Lower leg skin (tissue), 4 donors: ENCODE results near the gene GJD2. TPM values are rescaled to one million over a fixed set of nuclear protein-coding genes. Genes with fewer than 3 reads are reported as not detected.

Experiments used
- DNase-seq, 2 donors: peaks; one replicate each; pipeline ENCODE4 v3.0.0-alpha.2; 2019; ENCODE audit warnings: low spot score in 2 of 2
- H3K4me3 ChIP-seq: fragments of 200-600 bp; sonication (generic); 2 replicates; pipeline ENCODE4 v1.5.1; 2017; ENCODE audit warnings: mild to moderate bottlenecking, low read depth; ENCODE audit not compliant: poor library complexity, severe bottlenecking
- POLR2A ChIP-seq, 2 donors: fragments of 450-650 bp; IDR thresholded peaks; one replicate each; pipeline ENCODE4 v1.6.1; 2016 to 2017; ENCODE audit warnings: antibody characterized with exemption in 2 of 2, mild to moderate bottlenecking in 1 of 2, moderate library complexity in 1 of 2
- WGBS, 2 donors: methylation state at CpG; one replicate each; pipeline ENCODE4 v1.1.5; 2018; 5-methylcytosine and 5-hydroxymethylcytosine counted together
- intact Hi-C: fragments of 100-400 bp; cut with DNase I; formaldehyde crosslinking; loops from one replicate; pipeline ENCODE4 v1.15.0; 2023; ENCODE audit warnings: low total_unique reads
- total RNA-seq, 4 donors: library from RNA; depleted of rRNA; stranded (reverse); fragments of >200 nt; gene quantifications; one replicate each; pipeline ENCODE4 v1.1.0, GENCODE V29; 2016
- TF ChIP-seq, protein P1 (sequence below), 3 donors: fragments of 450-650 bp; IDR thresholded peaks; one replicate each; pipeline ENCODE4 v1.5.1; 2016; ENCODE audit warnings: antibody characterized with exemption in 3 of 3, mild to moderate bottlenecking in 3 of 3, moderate library complexity in 2 of 3

The GJD2 gene
- total RNA-seq, 4 donors from 2014 or later = not detected

DNA sequence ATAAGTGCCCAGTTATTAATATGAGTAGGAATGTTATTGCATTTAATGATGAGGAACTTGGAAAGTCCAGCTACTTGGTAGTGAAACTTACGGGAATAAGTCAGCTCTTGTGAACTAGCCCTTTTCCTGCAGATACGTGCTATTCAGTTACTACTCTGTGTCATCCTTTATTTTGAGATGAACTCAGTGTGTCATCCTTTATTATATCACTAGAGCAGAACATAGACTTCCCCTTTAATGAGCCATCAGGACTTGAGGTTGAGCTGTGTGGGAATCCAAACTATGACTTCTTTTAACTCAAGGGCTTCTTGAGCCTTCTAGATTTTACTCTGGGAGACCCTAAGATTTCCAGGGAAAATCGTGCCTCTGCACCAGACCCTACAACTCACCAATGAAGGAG is 36.9 kb upstream of the GJD2 start:
- TF ChIP-seq, protein P1, sequence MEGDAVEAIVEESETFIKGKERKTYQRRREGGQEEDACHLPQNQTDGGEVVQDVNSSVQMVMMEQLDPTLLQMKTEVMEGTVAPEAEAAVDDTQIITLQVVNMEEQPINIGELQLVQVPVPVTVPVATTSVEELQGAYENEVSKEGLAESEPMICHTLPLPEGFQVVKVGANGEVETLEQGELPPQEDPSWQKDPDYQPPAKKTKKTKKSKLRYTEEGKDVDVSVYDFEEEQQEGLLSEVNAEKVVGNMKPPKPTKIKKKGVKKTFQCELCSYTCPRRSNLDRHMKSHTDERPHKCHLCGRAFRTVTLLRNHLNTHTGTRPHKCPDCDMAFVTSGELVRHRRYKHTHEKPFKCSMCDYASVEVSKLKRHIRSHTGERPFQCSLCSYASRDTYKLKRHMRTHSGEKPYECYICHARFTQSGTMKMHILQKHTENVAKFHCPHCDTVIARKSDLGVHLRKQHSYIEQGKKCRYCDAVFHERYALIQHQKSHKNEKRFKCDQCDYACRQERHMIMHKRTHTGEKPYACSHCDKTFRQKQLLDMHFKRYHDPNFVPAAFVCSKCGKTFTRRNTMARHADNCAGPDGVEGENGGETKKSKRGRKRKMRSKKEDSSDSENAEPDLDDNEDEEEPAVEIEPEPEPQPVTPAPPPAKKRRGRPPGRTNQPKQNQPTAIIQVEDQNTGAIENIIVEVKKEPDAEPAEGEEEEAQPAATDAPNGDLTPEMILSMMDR (IDR thresholded peaks at IDR 0.05) = no peak
- TF ChIP-seq POLR2A (IDR thresholded peaks at IDR 0.05) = no peak
- intact Hi-C loops = no loop called here
- no peak overlapping the region for H3K4me3 ChIP-seq
- WGBS, 2 donors = 73 to 74% methylated on average over 3 of the region's 3 CpGs
- no peak for DNase-seq

DNA sequence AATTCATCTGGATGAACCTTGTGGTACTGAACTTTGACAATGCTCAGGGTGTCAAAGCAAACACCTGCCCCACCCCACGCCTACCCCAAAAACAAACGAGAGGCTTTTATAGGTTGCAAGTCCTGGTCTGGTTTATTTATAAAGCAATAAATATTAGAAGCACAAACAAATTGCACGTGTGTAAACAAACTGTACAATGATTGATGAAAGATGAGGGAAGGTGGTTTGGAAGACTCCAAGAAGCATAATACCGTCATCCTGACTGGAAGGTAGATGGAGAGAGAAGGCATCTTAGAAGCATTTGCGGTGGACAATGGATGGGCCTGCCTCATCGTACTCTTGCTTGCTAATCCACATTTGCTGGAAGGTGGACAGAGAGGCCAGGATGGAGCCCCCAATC is 35.3 kb upstream of the GJD2 start:
- no peak overlapping the region for H3K4me3 ChIP-seq
- WGBS, 2 donors = 78 to 87% methylated on average over 6 of the region's 6 CpGs
- intact Hi-C loops = no loop called here
- TF ChIP-seq, protein P1 (IDR thresholded peaks at IDR 0.05) = no peak
- no peak for TF ChIP-seq POLR2A (IDR thresholded peaks at IDR 0.05)
- DNase-seq = no peak

DNA sequence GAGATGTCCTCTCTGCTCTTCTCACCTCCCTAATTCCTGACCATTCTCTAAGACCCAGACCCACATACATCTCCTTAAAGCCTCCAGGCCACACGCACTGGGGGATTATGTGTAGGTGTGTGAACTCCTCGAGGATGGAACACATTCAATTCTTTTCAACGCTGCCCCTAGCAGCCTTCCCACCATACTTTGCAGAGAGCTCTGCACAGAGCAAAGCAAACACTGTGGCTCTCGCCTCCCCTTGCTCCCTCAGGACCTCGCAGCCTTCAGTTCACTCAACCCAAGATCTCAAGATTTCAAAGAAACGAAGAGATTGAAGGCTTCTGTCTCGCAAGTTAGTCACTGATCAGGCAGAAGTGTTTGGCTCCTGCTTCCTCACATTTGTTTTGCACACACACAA is 34.5 kb upstream of the GJD2 start:
- no peak for DNase-seq
- WGBS, 2 donors = 75 to 78% methylated on average over 7 of the region's 7 CpGs
- TF ChIP-seq, protein P1 (IDR thresholded peaks at IDR 0.05) = no peak
- TF ChIP-seq POLR2A (IDR thresholded peaks at IDR 0.05) = no peak
- intact Hi-C loops = no loop called here
- no peak overlapping the region for H3K4me3 ChIP-seq

DNA sequence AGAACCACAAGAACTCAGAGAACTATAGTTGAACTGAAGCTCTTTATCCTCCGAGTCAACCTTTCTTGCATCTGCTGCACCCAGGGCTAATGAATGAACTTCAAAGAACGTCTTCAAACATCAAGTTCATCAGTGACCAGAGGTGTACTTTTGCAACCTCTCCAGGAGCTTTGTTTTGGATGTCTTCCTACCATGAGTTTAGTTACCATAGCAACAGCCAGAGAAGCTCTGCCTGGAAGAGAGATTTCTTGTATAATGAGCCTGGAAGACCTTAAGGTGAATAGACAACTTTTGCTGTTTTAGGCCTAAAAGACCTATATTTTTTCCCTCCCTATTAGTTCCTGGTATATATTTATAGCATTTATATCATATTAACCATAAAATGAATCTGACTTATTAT is 31.4 kb upstream of the GJD2 start:
- DNase-seq = no peak
- no peak overlapping the region for H3K4me3 ChIP-seq
- WGBS, 2 donors = 77 to 82% methylated on average over 2 of the region's 2 CpGs
- intact Hi-C loops = no loop called here
- TF ChIP-seq, protein P1 (IDR thresholded peaks at IDR 0.05) = no peak
- TF ChIP-seq POLR2A (IDR thresholded peaks at IDR 0.05) = no peak

DNA sequence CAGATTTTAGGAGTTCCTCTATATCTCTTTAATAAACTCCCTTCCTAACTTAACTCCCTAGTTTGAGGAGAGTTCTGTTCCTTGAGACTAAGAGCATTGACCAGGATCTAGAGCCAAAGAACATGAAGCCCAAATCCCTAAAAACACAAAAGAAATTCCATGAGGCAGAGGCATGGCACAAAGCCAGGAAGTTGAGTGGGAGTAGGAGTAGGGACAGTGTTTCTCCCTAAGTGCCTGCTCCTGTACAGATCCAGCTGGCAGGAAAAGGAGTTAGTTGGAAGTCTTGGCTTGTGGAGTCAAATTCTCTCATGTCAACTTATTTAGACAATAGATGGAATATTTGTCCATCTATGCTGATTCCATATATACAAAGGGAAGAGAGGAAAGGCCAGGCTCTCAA is 29.2 kb upstream of the GJD2 start:
- no peak overlapping the region for H3K4me3 ChIP-seq
- intact Hi-C loops = no loop called here
- DNase-seq = no peak
- TF ChIP-seq, protein P1 (IDR thresholded peaks at IDR 0.05) = no peak
- TF ChIP-seq POLR2A (IDR thresholded peaks at IDR 0.05) = no peak

DNA sequence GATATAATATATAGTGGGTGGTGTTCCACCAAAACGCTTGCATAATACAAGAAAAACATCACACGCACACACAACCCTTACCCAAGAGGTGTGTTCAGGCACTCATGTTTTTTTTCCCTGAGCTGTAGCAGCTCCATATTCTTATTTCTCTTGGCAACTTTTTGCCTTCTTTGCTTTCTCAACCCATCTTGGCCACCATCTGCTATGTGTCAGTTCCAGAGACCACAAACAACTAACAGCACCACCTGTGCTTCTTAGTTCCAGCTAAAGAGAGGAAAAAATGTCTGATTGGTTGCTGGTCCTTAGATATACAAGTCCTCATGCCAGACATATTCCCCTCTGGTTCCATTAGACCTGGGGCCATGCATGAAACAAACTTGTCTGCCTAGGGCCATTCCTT is 28.6 kb upstream of the GJD2 start:
- WGBS, 2 donors = 78 to 90% methylated on average over 2 of the region's 2 CpGs
- no peak overlapping the region for H3K4me3 ChIP-seq
- TF ChIP-seq, protein P1 (IDR thresholded peaks at IDR 0.05) = no peak
- no peak for TF ChIP-seq POLR2A (IDR thresholded peaks at IDR 0.05)
- no peak for DNase-seq
- intact Hi-C loops = no loop called here
